ENCODE results near the gene SCN3A.
A peak's percentile ranks its signal among the peaks of the same experiment; 100 is the strongest.

Gene SCN3A

DNA sequence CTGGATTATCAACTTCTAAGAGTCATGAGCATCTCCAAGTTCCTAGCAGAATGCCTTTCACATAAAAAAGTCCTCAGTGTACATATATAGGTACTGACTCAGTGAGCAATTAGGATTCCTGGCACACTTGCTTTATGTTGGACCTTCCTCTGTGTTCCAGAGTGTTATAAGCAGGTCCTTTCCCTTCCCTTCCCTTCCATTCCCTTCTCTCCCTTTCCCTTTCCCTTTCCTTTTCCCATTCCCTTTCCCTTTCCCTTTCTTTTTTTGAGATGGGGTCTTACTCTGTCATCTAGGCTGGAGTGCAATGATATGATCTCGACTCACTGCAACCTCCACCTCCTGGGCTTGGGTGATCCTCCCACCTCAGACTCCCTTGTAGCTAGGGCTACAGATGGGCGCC is 48.7 kb downstream of the SCN3A start:
- in situ Hi-C loops (cut with HindIII; ENCODE audit: low sequenced_read_pairs): no loop called here
- TF ChIP-seq, protein P1, sequence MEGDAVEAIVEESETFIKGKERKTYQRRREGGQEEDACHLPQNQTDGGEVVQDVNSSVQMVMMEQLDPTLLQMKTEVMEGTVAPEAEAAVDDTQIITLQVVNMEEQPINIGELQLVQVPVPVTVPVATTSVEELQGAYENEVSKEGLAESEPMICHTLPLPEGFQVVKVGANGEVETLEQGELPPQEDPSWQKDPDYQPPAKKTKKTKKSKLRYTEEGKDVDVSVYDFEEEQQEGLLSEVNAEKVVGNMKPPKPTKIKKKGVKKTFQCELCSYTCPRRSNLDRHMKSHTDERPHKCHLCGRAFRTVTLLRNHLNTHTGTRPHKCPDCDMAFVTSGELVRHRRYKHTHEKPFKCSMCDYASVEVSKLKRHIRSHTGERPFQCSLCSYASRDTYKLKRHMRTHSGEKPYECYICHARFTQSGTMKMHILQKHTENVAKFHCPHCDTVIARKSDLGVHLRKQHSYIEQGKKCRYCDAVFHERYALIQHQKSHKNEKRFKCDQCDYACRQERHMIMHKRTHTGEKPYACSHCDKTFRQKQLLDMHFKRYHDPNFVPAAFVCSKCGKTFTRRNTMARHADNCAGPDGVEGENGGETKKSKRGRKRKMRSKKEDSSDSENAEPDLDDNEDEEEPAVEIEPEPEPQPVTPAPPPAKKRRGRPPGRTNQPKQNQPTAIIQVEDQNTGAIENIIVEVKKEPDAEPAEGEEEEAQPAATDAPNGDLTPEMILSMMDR (IDR thresholded peaks at IDR 0.05; ENCODE audit: low read depth, low read length): no peak
- H3K4me3 ChIP-seq (ENCODE audit: low read depth, low read length): no peak overlapping the region
- DNase-seq (ENCODE audit: low read depth, low spot score): no peak

DNA sequence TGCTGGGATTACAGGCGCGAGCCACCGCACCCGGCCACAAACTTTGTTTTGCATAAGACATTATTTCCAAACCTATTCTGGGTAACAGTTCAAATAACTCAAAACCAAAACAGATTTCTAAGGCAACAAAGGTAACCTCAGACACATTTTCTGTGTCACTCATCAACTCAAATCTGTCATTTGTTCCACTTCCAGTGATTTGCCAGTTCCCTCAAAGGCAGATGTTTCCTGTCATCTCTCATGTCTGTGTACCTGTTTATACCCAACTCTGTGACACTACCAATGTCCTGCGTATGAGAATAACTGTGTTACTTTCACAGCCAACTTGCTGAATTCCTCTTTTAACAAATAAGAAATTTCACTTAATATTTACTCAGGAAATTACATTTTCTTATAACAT is 54.4 kb downstream of the SCN3A start:
- TF ChIP-seq, protein P1 (IDR thresholded peaks at IDR 0.05; ENCODE audit: low read depth, low read length): no peak
- in situ Hi-C loops (cut with HindIII; ENCODE audit: low sequenced_read_pairs): no loop called here
- H3K4me3 ChIP-seq (ENCODE audit: low read depth, low read length): no peak overlapping the region
- no peak for DNase-seq (ENCODE audit: low read depth, low spot score)

DNA sequence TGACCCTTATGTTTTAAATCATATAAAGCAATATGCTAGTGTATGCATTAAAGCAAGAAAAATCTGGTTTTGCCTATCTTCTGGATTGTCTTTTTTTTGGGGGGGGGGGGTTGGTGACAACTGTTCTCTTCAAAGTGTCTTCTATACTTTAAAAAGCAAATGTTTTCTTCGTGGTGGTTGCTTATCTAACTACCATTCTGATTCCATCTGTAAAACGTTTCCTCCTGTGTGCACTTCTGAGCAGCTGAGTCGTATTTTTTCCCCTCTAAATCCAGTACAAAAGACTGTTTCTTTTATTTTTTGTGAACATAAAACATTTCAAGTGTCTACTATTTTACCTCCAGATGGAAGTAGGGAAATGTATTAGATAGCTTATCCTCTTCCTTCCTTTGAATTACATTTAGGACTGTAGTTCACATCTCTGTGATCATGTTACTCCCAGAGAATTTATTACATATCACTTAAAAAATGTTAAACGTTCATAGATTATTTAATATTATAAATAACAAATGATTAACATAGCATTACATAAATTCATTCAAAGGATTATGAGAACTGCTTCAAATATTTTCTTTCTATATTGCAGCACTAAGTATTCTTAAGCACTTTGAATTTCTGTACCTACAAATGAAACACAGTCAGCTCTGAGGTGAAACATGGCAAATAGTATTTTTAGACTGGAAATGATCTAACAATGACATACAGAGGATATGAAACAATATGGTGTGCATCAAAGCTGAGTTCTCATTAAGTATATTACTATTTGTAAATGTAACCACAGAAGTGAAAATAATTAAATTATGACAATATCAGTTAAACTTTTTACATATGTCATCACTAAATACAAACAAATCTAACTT is 56.4 kb downstream of the SCN3A start:
- in situ Hi-C loops (cut with HindIII; ENCODE audit: low sequenced_read_pairs): no loop called here
- TF ChIP-seq, protein P1 (IDR thresholded peaks at IDR 0.05; ENCODE audit: low read depth, low read length): no peak
- H3K4me3 ChIP-seq (ENCODE audit: low read depth, low read length): no peak overlapping the region
- no peak for DNase-seq (ENCODE audit: low read depth, low spot score)

DNA sequence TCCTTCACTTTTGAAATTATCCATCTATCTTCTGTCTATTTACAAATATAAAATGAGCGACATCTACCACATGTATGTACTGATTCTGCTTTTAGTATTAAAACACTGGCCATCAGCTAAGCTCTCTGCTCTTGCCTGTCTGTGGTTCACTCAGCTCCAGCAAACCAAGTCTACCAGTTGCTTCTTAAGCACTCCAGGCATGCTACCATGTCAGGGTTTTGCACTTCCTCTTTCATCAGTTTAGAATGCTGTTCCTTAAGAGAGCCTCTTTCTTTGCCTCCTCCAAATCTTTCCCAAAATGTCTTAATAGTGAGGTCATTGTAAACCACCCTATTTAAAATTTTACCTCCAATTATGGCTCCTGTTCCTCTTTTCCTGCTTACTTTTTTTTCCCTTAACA is 59.5 kb downstream of the SCN3A start:
- TF ChIP-seq, protein P1 (IDR thresholded peaks at IDR 0.05; ENCODE audit: low read depth, low read length): no peak
- in situ Hi-C loops (cut with HindIII; ENCODE audit: low sequenced_read_pairs): no loop called here
- no peak for DNase-seq (ENCODE audit: low read depth, low spot score)
- H3K4me3 ChIP-seq (ENCODE audit: low read depth, low read length): no peak overlapping the region

DNA sequence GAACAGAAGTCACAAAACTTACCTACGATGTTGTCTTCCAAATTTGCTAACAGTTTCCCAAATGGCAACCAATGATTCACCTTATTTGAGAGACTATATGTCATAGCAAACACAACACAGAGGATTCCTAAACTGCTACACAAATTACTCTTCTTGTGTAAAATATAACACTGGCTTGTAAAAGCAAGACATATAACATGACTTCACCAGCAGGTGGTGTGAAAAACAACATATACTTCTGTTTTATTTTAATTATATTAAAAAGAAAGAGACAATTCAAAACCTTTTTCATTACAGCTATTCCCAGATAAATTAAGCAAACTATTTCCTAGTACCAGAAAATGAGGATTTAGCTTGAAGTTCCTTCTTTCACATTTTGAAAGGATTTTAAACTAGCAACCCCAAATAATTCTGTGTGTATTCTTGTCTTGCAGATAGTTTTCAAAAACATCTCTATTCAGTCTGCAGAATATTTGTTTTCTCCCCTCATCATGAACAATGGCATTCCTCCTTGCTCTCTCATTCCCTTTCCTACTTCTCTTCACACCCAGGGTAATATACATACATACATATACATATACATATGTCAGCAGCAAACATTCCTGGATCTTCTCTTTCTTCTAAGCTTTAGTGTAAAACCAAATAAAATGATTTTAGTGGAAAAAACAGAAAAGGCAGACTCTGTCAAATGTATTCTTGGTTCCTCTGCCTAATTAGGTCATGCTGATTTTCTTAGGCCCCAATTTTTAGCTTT is 62.1 kb downstream of the SCN3A start:
- no peak overlapping the region for H3K4me3 ChIP-seq (ENCODE audit: low read depth, low read length)
- DNase-seq (ENCODE audit: low read depth, low spot score): peak; percentile 11
- in situ Hi-C loops (cut with HindIII; ENCODE audit: low sequenced_read_pairs): no loop called here
- TF ChIP-seq, protein P1 (IDR thresholded peaks at IDR 0.05; ENCODE audit: low read depth, low read length): peak; percentile 29

DNA sequence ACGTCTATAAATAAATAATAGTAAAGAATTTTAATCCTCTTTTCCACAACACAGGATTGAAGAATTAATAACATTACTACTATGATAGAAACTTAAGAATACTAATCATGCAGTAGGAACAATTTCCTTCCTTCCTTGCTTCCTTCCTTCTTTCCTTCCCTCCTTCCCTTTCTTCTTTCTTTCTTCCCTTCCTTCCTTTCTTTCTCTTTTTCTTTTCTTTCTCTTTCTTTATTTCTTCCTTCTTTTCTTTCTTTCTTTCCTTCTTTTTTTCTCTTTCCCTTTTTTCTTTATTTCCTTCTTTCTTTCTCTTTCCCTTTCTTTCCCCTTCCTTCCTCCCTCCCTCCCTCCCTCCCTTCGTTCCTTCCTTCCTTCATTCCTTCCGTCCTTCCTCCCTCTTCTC is 77.6 kb downstream of the SCN3A start:
- TF ChIP-seq, protein P1 (IDR thresholded peaks at IDR 0.05; ENCODE audit: low read depth, low read length): no peak
- in situ Hi-C loops (cut with HindIII; ENCODE audit: low sequenced_read_pairs): no loop called here
- DNase-seq (ENCODE audit: low read depth, low spot score): no peak
- H3K4me3 ChIP-seq (ENCODE audit: low read depth, low read length): no peak overlapping the region

Data from astrocyte of the spinal cord (primary cell).